ENCODE measurements around the gene BRF1. TPM values are rescaled to one million over a fixed set of nuclear protein-coding genes. Genes with fewer than 3 reads are reported as not detected.

BRF1 gene
- total and polyA plus RNA-seq, 2 of the 13 experiments (the other 11 are each of a cell fraction or from before 2014, with no cell fraction given) = 5.1 to 11.0 TPM

- ATAC-seq = peak; percentile 30; the same call in 1 of the 3 replicates
- WGBS (ENCODE audit: low lambda C conversion rate) = 93% methylated on average over 3 of the region's 19 CpGs
- H2AFZ ChIP-seq (ENCODE audit: low read length) = no peak overlapping the region
- no peak for DNase-seq (ENCODE audit: low spot score)
- H3K4me2 ChIP-seq (ENCODE audit: low read depth, low read length) = no peak overlapping the region
- no peak overlapping the region for H3K9ac ChIP-seq (ENCODE audit: insufficient read depth, low read depth, low read length)
- H3K4me3 ChIP-seq (replicated peaks in 1 of 3; ENCODE audit: insufficient read depth in 1 of 3, low read depth in 2 of 3, low read length in 3 of 3) = no peak overlapping the region
- H4K20me1 ChIP-seq (ENCODE audit: insufficient read depth, low read length) = no peaks in the 10 kb centered on the region
- intact Hi-C loops (cut with micrococcal nuclease; ENCODE audit: unreplicated experiment) = no loop called here
- H3K79me2 ChIP-seq (ENCODE audit: insufficient read depth, low read length) = no peaks in the 10 kb centered on the region
- no TSS peak for BruUV-seq (replicated peaks)
- no peaks in the 10 kb centered on the region for H3K27me3 ChIP-seq (ENCODE audit: control insufficient read depth in 1 of 2, insufficient read depth in 2 of 2, low read length in 2 of 2)
- ChIA-PET CTCF (ENCODE audit: low intra/inter-chr PET ratio, low total read pairs) (no interaction called here), POLR2A (no interaction called here)
- H3K27ac ChIP-seq (ENCODE audit: extremely low read length, insufficient read depth, low read length) = no peak overlapping the region
- TF ChIP-seq ZSCAN30 (CRISPR knock-in tag; IDR thresholded peaks at IDR 0.05) = no peak
- TF ChIP-seq SP140L (CRISPR knock-in tag; IDR thresholded peaks at IDR 0.05; ENCODE audit: borderline replicate concordance) = no peak
- no peak for TF ChIP-seq SAP130 (CRISPR knock-in tag; IDR thresholded peaks at IDR 0.05; ENCODE audit: low read depth)
- no peak for TF ChIP-seq CC2D1A (CRISPR knock-in tag; IDR thresholded peaks at IDR 0.05)
- no peak for TF ChIP-seq STAG1 (CRISPR knock-in tag; IDR thresholded peaks at IDR 0.05)
- no peak for FAIRE-seq
- H3K9me3 ChIP-seq (ENCODE audit: low read length) = no peaks in the 10 kb centered on the region
- H3K4me1 ChIP-seq (ENCODE audit: insufficient read depth, low read length) = no peaks in the 10 kb centered on the region
- H3K36me3 ChIP-seq (replicated peaks in 1 of 2; ENCODE audit: control insufficient read depth in 1 of 2, insufficient read depth in 2 of 2, low read length in 2 of 2) = peaks cover 4 to 14% of the 10 kb centered on the region in 2 experiments; a peak in 4 of 5 replicates
- in situ Hi-C loops (cut with HindIII; ENCODE audit: extremely low pct_ligation_motif_present, low pct_unique_long_range_greater_than_20kb) = no loop called here
These were observed 59.2 kb downstream of the BRF1 start for GRCh38 chr14:105241641-105242040.

GRCh38 chr14:105240811-105241576, 59.8 kb downstream of the BRF1 start:
- Histone ChIP-seq H3K9ac (ENCODE audit: insufficient read depth, low read depth, low read length) (no peak overlapping the region), H3K4me1 (ENCODE audit: insufficient read depth, low read length) (no peaks in the 10 kb centered on the region), H3K9me3 (ENCODE audit: low read length) (no peaks in the 10 kb centered on the region), H2AFZ (ENCODE audit: low read length) (no peak overlapping the region), H3K4me2 (ENCODE audit: low read depth, low read length) (no peak overlapping the region), H3K79me2 (ENCODE audit: insufficient read depth, low read length) (no peaks in the 10 kb centered on the region), H3K27ac (ENCODE audit: extremely low read length, insufficient read depth, low read length) (no peak overlapping the region), H3K4me3 (replicated peaks in 1 of 3; ENCODE audit: insufficient read depth in 1 of 3, low read depth in 2 of 3, low read length in 3 of 3) (no peak overlapping the region), H4K20me1 (ENCODE audit: insufficient read depth, low read length) (no peaks in the 10 kb centered on the region), H3K36me3 (replicated peaks in 1 of 2; ENCODE audit: control insufficient read depth in 1 of 2, insufficient read depth in 2 of 2, low read length in 2 of 2) (peaks cover 4 to 13% of the 10 kb centered on the region in 2 experiments; a peak in 4 of 5 replicates), H3K27me3 (ENCODE audit: control insufficient read depth in 1 of 2, insufficient read depth in 2 of 2, low read length in 2 of 2) (no peaks in the 10 kb centered on the region)
- ATAC-seq (no peak; the same call in 2 of the 3 replicates), FAIRE-seq (no peak), DNase-seq (ENCODE audit: low spot score) (no peak)
- in situ Hi-C loops (cut with HindIII; ENCODE audit: extremely low pct_ligation_motif_present, low pct_unique_long_range_greater_than_20kb) = no loop called here
- POLR2A ChIA-PET = no interaction called here
- no TSS peak for BruUV-seq (replicated peaks)
- CTCF ChIA-PET (ENCODE audit: low intra/inter-chr PET ratio, low total read pairs) = no interaction called here
- intact Hi-C loops (cut with micrococcal nuclease; ENCODE audit: unreplicated experiment) = no loop called here
- WGBS (ENCODE audit: low lambda C conversion rate) = 98% methylated on average over 8 of the region's 31 CpGs
- TF ChIP-seq CEBPG (CRISPR knock-in tag; IDR thresholded peaks at IDR 0.05) (no peak), HINFP (CRISPR knock-in tag; IDR thresholded peaks at IDR 0.05; ENCODE audit: low read depth) (no peak), ZNF574 (CRISPR knock-in tag; IDR thresholded peaks at IDR 0.05) (no peak), SIX1 (CRISPR knock-in tag; IDR thresholded peaks at IDR 0.05; ENCODE audit: borderline replicate concordance) (no peak), HNRNPLL (IDR thresholded peaks at IDR 0.05; ENCODE audit: low read depth, low read length, poor library complexity, severe bottlenecking) (no peak), ARID2 (CRISPR knock-in tag; IDR thresholded peaks at IDR 0.05; ENCODE audit: borderline replicate concordance) (no peak), ZBTB43 (CRISPR knock-in tag; conservative IDR thresholded peaks at IDR 0.05) (no peak)

All from HepG2 (cell line).